KMS-11 (cell line): Measurements from ENCODE around the gene C11orf16.
A peak's percentile ranks its signal among the peaks of the same experiment; 100 is the strongest.

Experiments
- H2AFZ ChIP-seq: fragments of 200-600 bp; sonication (generic); 2 replicates; pipeline ENCODE4 v1.6.1; 2016; ENCODE audit warnings: antibody characterized with exemption, mixed run types, low read depth
- H3K27ac ChIP-seq: fragments of 200-600 bp; sonication (generic); 2 replicates; pipeline ENCODE4 v1.6.1; 2016; ENCODE audit warnings: mild to moderate bottlenecking, mixed run types
- H3K27me3 ChIP-seq: fragments of 200-600 bp; sonication (generic); 2 replicates; pipeline ENCODE4 v1.6.1; 2017; ENCODE audit warnings: mild to moderate bottlenecking, low read depth, mixed run types, moderate library complexity; ENCODE audit not compliant: insufficient read depth
- H3K36me3 ChIP-seq: fragments of 200-600 bp; sonication (generic); 2 replicates; pipeline ENCODE4 v1.6.1; 2017; ENCODE audit warnings: mild to moderate bottlenecking, mixed run types; ENCODE audit not compliant: insufficient read depth
- H3K4me1 ChIP-seq: fragments of 200-600 bp; sonication (generic); 2 replicates; pipeline ENCODE4 v1.6.1; 2016; ENCODE audit warnings: mild to moderate bottlenecking, low read depth, mixed run types; ENCODE audit not compliant: poor library complexity, severe bottlenecking
- H3K4me2 ChIP-seq: fragments of 200-600 bp; sonication (generic); 2 replicates; pipeline ENCODE4 v1.7.0; 2016; ENCODE audit warnings: mild to moderate bottlenecking, mixed run types
- H3K4me3 ChIP-seq: fragments of 200-600 bp; sonication (generic); IDR thresholded peaks from 2 replicates; pipeline ENCODE4 v1.6.1; 2017; ENCODE audit warnings: low read depth, low read length, mixed read lengths; ENCODE audit not compliant: insufficient read depth
- H3K79me2 ChIP-seq: fragments of 200-600 bp; sonication (generic); 2 replicates; pipeline ENCODE4 v1.6.1; 2016; ENCODE audit warnings: low read depth, mixed run types; ENCODE audit not compliant: insufficient read depth
- H3K9ac ChIP-seq: fragments of 200-600 bp; sonication (generic); 2 replicates; pipeline ENCODE4 v1.6.1; 2016; ENCODE audit warnings: mild to moderate bottlenecking, mixed run types
- H4K20me1 ChIP-seq: fragments of 200-600 bp; sonication (generic); 2 replicates; pipeline ENCODE4 v1.6.1; 2016; ENCODE audit warnings: mild to moderate bottlenecking, mixed run types; ENCODE audit not compliant: insufficient read depth
- TF ChIP-seq, protein P1 (sequence below): fragments of 200-600 bp; sonication (generic); conservative IDR thresholded peaks from 2 replicates; pipeline ENCODE4 v1.6.1; 2017; ENCODE audit warnings: low read depth, mild to moderate bottlenecking, antibody characterized with exemption, low read length, moderate library complexity, mixed read lengths

The C11orf16 gene

DNA sequence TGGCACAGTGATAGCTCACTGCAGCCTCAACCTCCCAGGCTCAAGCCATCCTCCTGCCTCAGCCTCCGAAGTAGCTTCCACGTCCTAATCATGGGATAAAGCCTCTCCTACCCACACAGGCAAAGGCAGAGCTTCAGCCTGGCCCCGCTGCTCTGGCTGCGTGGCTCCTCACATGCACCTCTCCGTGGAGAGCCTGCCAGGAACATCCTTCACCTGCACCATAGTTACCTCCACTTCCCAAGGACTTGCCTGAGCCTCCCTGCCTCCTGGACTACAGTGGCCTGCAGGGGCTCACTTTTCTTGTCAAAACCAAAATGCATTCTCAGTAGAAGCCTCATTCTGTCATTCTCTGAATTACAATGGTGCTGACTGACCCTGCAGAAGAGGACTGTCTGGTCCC, 6.5 kb downstream of the C11orf16 start:
- TF ChIP-seq, protein P1, sequence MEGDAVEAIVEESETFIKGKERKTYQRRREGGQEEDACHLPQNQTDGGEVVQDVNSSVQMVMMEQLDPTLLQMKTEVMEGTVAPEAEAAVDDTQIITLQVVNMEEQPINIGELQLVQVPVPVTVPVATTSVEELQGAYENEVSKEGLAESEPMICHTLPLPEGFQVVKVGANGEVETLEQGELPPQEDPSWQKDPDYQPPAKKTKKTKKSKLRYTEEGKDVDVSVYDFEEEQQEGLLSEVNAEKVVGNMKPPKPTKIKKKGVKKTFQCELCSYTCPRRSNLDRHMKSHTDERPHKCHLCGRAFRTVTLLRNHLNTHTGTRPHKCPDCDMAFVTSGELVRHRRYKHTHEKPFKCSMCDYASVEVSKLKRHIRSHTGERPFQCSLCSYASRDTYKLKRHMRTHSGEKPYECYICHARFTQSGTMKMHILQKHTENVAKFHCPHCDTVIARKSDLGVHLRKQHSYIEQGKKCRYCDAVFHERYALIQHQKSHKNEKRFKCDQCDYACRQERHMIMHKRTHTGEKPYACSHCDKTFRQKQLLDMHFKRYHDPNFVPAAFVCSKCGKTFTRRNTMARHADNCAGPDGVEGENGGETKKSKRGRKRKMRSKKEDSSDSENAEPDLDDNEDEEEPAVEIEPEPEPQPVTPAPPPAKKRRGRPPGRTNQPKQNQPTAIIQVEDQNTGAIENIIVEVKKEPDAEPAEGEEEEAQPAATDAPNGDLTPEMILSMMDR = no peak
- H3K9ac ChIP-seq = no peak overlapping the region
- H3K79me2 ChIP-seq = no peaks in the 10 kb centered on the region
- H3K4me2 ChIP-seq = no peak overlapping the region
- no peak overlapping the region for H3K4me3 ChIP-seq
- no peak overlapping the region for H2AFZ ChIP-seq
- no peaks in the 10 kb centered on the region for H3K4me1 ChIP-seq
- no peaks in the 10 kb centered on the region for H3K36me3 ChIP-seq
- H3K27ac ChIP-seq = no peak overlapping the region
- H3K27me3 ChIP-seq = no peaks in the 10 kb centered on the region
- no peaks in the 10 kb centered on the region for H4K20me1 ChIP-seq

DNA sequence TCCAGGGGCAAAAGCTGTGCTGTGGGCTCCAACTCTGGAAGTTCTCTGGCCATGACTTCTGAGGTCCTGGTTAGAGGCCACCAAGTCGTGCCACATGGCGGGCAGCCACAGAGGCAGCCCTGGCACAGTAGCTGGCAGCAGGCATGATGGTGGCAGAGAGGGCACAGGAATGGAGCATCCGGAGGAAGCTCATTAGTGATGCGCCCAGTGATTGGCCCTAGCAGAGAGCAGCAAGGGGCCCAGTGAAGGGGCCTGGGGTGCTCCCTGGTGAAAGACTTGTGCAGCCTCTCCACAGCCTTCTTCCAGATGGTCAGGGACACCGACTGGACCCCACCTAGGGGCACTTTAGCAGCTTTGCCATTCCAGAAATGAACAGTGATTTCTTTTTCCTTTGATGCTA, 7.0 kb downstream of the C11orf16 start:
- no peaks in the 10 kb centered on the region for H4K20me1 ChIP-seq
- H3K4me1 ChIP-seq = no peaks in the 10 kb centered on the region
- H3K4me2 ChIP-seq = no peak overlapping the region
- TF ChIP-seq, protein P1 = no peak
- H3K4me3 ChIP-seq = no peak overlapping the region
- H3K27me3 ChIP-seq = no peaks in the 10 kb centered on the region
- H3K27ac ChIP-seq = no peak overlapping the region
- H2AFZ ChIP-seq = no peak overlapping the region
- H3K79me2 ChIP-seq = no peaks in the 10 kb centered on the region
- no peak overlapping the region for H3K9ac ChIP-seq
- no peaks in the 10 kb centered on the region for H3K36me3 ChIP-seq

DNA sequence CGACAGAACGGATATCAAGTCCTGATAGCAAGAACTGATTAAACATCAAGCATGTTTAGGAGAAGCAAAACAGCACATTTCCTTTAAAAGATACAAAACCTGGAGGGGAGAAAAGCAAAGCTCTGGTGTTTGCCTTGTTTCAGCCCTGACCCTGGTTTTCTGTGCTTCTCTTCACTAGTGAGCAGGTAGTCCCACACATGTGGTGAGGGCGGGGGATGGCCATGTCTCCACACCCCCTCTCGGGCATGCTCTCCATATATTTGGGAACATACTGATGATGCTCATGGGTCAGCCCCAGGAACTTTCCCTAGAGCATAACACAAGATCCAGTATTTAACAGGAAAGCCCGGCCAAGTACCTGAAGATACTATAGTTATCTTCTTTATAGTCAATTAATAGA, 10.1 kb downstream of the C11orf16 start:
- TF ChIP-seq, protein P1 = no peak
- Histone ChIP-seq H3K79me2 (no peaks in the 10 kb centered on the region), H4K20me1 (no peaks in the 10 kb centered on the region), H3K36me3 (no peaks in the 10 kb centered on the region), H3K4me2 (no peak overlapping the region), H2AFZ (no peak overlapping the region), H3K9ac (no peak overlapping the region), H3K27ac (no peak overlapping the region), H3K4me1 (peaks cover 5% of the 10 kb centered on the region), H3K4me3 (no peak overlapping the region), H3K27me3 (no peaks in the 10 kb centered on the region)

DNA sequence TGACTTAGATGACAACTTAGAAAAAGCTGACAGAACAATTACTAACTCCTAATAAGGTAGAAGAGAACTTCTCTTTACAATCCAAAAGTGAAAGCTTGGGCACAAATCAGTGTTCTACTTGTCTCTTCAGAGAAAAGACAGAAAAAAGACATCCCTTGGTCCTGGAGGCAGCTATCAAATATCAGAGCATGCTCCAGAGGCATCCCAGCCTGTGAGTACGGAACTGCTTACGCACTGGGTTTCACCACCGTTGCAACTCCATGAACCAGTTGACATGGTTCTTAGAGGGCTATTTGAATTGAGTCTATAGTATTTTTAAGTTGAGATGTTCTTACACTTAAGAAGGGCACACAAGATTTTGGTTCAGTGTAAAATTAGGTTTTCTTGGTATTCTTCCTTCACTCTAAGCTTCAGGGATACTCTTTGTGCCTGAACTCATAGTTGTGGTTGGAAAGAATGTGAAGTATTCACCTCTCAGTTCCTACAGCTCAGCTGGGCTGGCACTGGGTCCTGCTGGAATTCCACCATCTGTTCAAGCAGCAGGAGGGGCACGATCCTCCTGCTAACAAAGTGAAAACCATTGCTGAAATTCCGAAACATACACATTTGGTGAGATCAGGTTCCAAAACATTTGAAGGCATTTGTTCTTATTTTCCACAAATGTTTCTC, 15.5 kb downstream of the C11orf16 start:
- Histone ChIP-seq H3K4me3 (no peak overlapping the region), H3K27ac (peak overlapping the region; percentile 10; the same call in 1 of the 2 replicates), H3K9ac (no peak overlapping the region), H2AFZ (no peak overlapping the region), H4K20me1 (no peaks in the 10 kb centered on the region), H3K4me1 (peaks cover 28% of the 10 kb centered on the region), H3K36me3 (no peaks in the 10 kb centered on the region), H3K4me2 (peak overlapping the region; percentile 5; the same call in 1 of the 2 replicates), H3K79me2 (no peaks in the 10 kb centered on the region), H3K27me3 (no peaks in the 10 kb centered on the region)
- TF ChIP-seq, protein P1 = no peak
